Glutamatergic neuron (in vitro differentiated cells): ENCODE measurements around the gene MEGF9. TPM values are rescaled to one million over a fixed set of nuclear protein-coding genes. Genes with fewer than 3 reads are reported as not detected.

ENCODE experiments used
- DNase-seq: peaks from one replicate; pipeline ENCODE4 v3.0.0; 2022
- H3K27ac Mint-ChIP-seq: one replicate; pipeline ENCODE4 v1.8.0; 2020; ENCODE audit warnings: mild to moderate bottlenecking, mixed read lengths, inconsistent platforms; ENCODE audit not compliant: unreplicated experiment
- H3K27me3 Mint-ChIP-seq: one replicate; pipeline ENCODE4 v1.8.0; 2020; ENCODE audit warnings: mild to moderate bottlenecking, moderate library complexity, mixed read lengths, inconsistent platforms; ENCODE audit not compliant: unreplicated experiment
- H3K36me3 Mint-ChIP-seq: one replicate; pipeline ENCODE4 v1.8.0; 2020; ENCODE audit warnings: mild to moderate bottlenecking, mixed read lengths, inconsistent platforms; ENCODE audit not compliant: unreplicated experiment
- H3K4me1 Mint-ChIP-seq: one replicate; pipeline ENCODE4 v1.8.0; 2020; ENCODE audit warnings: mild to moderate bottlenecking, low read depth, mixed read lengths, inconsistent platforms; ENCODE audit not compliant: unreplicated experiment
- H3K4me3 Mint-ChIP-seq: one replicate; pipeline ENCODE4 v1.8.0; 2020; ENCODE audit warnings: mild to moderate bottlenecking, mixed read lengths, inconsistent platforms; ENCODE audit not compliant: unreplicated experiment
- H3K9me3 Mint-ChIP-seq: one replicate; pipeline ENCODE4 v1.8.0; 2020; ENCODE audit warnings: mild to moderate bottlenecking, moderate library complexity, mixed read lengths, inconsistent platforms; ENCODE audit not compliant: unreplicated experiment
- total RNA-seq: library from RNA; stranded (reverse); fragmentation: NEBNext Ultra II Directional; extraction: Animal tissue kit (Norgen Biotek cat#: 25700); gene quantifications from one replicate; pipeline ENCODE4 v1.2.1, GENCODE V29; 2021; ENCODE audit not compliant: unreplicated experiment
- TF ChIP-seq, protein P1 (sequence below): fragments of 200-600 bp; sonication (generic); IDR thresholded peaks from one replicate; pipeline ENCODE4 v1.5.0; 2021; ENCODE audit not compliant: partially characterized antibody, unreplicated experiment

Gene MEGF9
- total RNA-seq, 1 donor from 2014 or later: 25.4 TPM

GRCh38 chr9:120708526-120709224 lies 5.6 kb downstream of the MEGF9 start:
- DNase-seq: no peak
- Mint-ChIP-seq H3K9me3 (peaks cover 5% of the 10 kb centered on the region), H3K4me3 (no peak overlapping the region), H3K4me1 (peaks cover 12% of the 10 kb centered on the region), H3K36me3 (peaks cover 5% of the 10 kb centered on the region), H3K27me3 (peaks cover 4% of the 10 kb centered on the region), H3K27ac (no peak overlapping the region)
- TF ChIP-seq, protein P1, sequence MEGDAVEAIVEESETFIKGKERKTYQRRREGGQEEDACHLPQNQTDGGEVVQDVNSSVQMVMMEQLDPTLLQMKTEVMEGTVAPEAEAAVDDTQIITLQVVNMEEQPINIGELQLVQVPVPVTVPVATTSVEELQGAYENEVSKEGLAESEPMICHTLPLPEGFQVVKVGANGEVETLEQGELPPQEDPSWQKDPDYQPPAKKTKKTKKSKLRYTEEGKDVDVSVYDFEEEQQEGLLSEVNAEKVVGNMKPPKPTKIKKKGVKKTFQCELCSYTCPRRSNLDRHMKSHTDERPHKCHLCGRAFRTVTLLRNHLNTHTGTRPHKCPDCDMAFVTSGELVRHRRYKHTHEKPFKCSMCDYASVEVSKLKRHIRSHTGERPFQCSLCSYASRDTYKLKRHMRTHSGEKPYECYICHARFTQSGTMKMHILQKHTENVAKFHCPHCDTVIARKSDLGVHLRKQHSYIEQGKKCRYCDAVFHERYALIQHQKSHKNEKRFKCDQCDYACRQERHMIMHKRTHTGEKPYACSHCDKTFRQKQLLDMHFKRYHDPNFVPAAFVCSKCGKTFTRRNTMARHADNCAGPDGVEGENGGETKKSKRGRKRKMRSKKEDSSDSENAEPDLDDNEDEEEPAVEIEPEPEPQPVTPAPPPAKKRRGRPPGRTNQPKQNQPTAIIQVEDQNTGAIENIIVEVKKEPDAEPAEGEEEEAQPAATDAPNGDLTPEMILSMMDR: no peak

GRCh38 chr9:120707170-120707569 lies 7.1 kb downstream of the MEGF9 start:
- DNase-seq: no peak
- TF ChIP-seq, protein P1: no peak
- H3K4me1 Mint-ChIP-seq: peaks cover 10% of the 10 kb centered on the region
- no peaks in the 10 kb centered on the region for H3K27me3 Mint-ChIP-seq
- peaks cover 2% of the 10 kb centered on the region for H3K9me3 Mint-ChIP-seq
- no peak overlapping the region for H3K4me3 Mint-ChIP-seq
- H3K36me3 Mint-ChIP-seq: no peaks in the 10 kb centered on the region
- no peak overlapping the region for H3K27ac Mint-ChIP-seq

GRCh38 chr9:120705174-120705573 lies 9.1 kb downstream of the MEGF9 start:
- TF ChIP-seq, protein P1: no peak
- H3K27ac Mint-ChIP-seq: no peak overlapping the region
- H3K36me3 Mint-ChIP-seq: no peaks in the 10 kb centered on the region
- H3K4me3 Mint-ChIP-seq: no peak overlapping the region
- H3K4me1 Mint-ChIP-seq: no peaks in the 10 kb centered on the region
- peaks cover 2% of the 10 kb centered on the region for H3K9me3 Mint-ChIP-seq
- H3K27me3 Mint-ChIP-seq: no peaks in the 10 kb centered on the region
- no peak for DNase-seq

- TF ChIP-seq, protein P1: no peak
- H3K27me3 Mint-ChIP-seq: no peaks in the 10 kb centered on the region
- no peak overlapping the region for H3K27ac Mint-ChIP-seq
- peaks cover 2% of the 10 kb centered on the region for H3K9me3 Mint-ChIP-seq
- peaks cover 6% of the 10 kb centered on the region for H3K4me1 Mint-ChIP-seq
- no peaks in the 10 kb centered on the region for H3K36me3 Mint-ChIP-seq
- H3K4me3 Mint-ChIP-seq: no peak overlapping the region
- DNase-seq: no peak
These were observed 12.2 kb downstream of the MEGF9 start for GRCh38 chr9:120702075-120702474.

DNA sequence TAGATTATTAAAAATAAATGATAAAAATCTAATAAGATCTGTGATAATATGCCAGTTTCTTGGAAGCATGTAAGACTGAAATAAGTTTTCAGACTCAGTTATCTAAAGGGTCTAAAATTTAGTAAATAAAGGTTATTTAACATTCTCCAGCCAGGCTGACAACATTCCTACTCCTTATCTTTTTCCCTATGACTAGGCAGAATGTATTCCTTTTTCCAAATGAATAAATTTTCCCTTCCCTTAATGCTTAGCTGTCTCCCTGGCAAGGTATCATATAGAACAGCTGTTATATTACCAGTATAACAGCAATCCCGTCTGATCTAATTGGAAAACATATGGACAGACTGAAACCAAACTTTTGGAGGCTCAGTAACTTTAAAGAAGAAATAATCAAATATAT lies 13.0 kb downstream of the MEGF9 start:
- Mint-ChIP-seq H3K4me1 (peaks cover 6% of the 10 kb centered on the region), H3K27ac (no peak overlapping the region), H3K36me3 (no peaks in the 10 kb centered on the region), H3K27me3 (no peaks in the 10 kb centered on the region), H3K4me3 (no peak overlapping the region), H3K9me3 (peaks cover 2% of the 10 kb centered on the region)
- DNase-seq: no peak
- TF ChIP-seq, protein P1: no peak
